Measurements from ENCODE around the gene ALCAM.

DNA sequence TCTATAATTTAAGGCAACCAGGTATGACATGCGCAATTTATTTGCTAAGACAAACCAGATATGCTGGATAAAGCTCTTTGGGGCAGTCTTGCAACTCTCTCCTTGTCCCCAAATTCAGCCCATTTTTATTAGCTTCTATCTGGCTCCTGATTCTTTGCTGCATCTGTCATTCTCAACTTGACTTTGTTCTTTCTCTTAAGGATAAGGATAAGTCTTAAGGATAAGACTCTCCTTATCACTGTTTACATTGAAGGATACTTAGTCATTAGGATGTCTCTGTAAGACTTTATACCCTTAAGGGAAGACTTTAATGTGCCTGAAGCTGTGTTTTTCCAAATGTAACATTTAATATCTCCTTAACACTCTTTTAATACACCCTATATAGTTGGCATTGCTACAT, 49.2 kb downstream of the ALCAM start:
- TF ChIP-seq, protein P1, sequence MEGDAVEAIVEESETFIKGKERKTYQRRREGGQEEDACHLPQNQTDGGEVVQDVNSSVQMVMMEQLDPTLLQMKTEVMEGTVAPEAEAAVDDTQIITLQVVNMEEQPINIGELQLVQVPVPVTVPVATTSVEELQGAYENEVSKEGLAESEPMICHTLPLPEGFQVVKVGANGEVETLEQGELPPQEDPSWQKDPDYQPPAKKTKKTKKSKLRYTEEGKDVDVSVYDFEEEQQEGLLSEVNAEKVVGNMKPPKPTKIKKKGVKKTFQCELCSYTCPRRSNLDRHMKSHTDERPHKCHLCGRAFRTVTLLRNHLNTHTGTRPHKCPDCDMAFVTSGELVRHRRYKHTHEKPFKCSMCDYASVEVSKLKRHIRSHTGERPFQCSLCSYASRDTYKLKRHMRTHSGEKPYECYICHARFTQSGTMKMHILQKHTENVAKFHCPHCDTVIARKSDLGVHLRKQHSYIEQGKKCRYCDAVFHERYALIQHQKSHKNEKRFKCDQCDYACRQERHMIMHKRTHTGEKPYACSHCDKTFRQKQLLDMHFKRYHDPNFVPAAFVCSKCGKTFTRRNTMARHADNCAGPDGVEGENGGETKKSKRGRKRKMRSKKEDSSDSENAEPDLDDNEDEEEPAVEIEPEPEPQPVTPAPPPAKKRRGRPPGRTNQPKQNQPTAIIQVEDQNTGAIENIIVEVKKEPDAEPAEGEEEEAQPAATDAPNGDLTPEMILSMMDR (conservative IDR thresholded peaks at IDR 0.05 in 1 of 2, IDR thresholded peaks at IDR 0.05 in 1 of 2; ENCODE audit: extremely low read depth in 1 of 2, insufficient read depth in 1 of 2, low read depth in 1 of 2, low read length in 2 of 2) = no peak
- TF ChIP-seq EZH2 (IDR thresholded peaks at IDR 0.05; ENCODE audit: borderline replicate concordance, low read length) = no peak
